Measurements from ENCODE around the gene MT1G. TPM values are rescaled to one million over a fixed set of nuclear protein-coding genes. Genes with fewer than 3 reads are reported as not detected.

Gene MT1G
- total and polyA plus RNA-seq, 9 of the 15 experiments (the other 6 are each of a cell fraction or from before 2014, with no cell fraction given): 0.28 to 1.7 (median 0.69) TPM; not detected in 4

- TF ChIP-seq ZNF639 (CRISPR knock-in tag; conservative IDR thresholded peaks at IDR 0.05 in 1 of 2, IDR thresholded peaks at IDR 0.05 in 1 of 2): no peak
- no peak for TF ChIP-seq ZNF695 (CRISPR knock-in tag; IDR thresholded peaks at IDR 0.05)
- no peak for TF ChIP-seq ZNF764 (CRISPR knock-in tag; IDR thresholded peaks at IDR 0.05; ENCODE audit: low read depth)
- TF ChIP-seq DEAF1 (CRISPR knock-in tag; IDR thresholded peaks at IDR 0.05): no peak
- no peak for TF ChIP-seq ZNF445 (CRISPR knock-in tag; IDR thresholded peaks at IDR 0.05; ENCODE audit: low read depth)
- no peak for TF ChIP-seq THAP12 (CRISPR knock-in tag; IDR thresholded peaks at IDR 0.05)
- TF ChIP-seq ZNF354B (CRISPR knock-in tag; IDR thresholded peaks at IDR 0.05): no peak
- TF ChIP-seq ZNF263 (CRISPR knock-in tag; IDR thresholded peaks at IDR 0.05; ENCODE audit: borderline replicate concordance): no peak
- TF ChIP-seq ZSCAN29 (IDR thresholded peaks at IDR 0.05): no peak
- TF ChIP-seq NELFE (IDR thresholded peaks at IDR 0.05; ENCODE audit: insufficient read depth, insufficient read length): no peak
These were observed 14.6 kb downstream of the MT1G start (continued) for GRCh38 chr16:56653218-56653617.

Measured in K562 (cell line).